AG04450 (cell line): ENCODE results near the gene TMEM219. TPM values are rescaled to one million over a fixed set of nuclear protein-coding genes. Genes with fewer than 3 reads are reported as not detected.

ENCODE experiments used
- CTCF ChIA-PET: fragments of 300-600, 350-600 bp; formaldehyde crosslinking; extraction: SDS; loops from one replicate; lab custom pipeline; 2022; ENCODE audit warnings: antibody characterized with exemption, inconsistent platforms; lab: Charles Lee
- POLR2A ChIA-PET: fragments of 350-600 bp; formaldehyde crosslinking; extraction: SDS; loops from one replicate; lab custom pipeline; 2021; ENCODE audit warnings: antibody characterized with exemption, inconsistent platforms; lab: Yijun Ruan, JAX
- DNase-seq: peaks from one replicate; pipeline ENCODE4 v3.0.0-alpha.2; 2011; ENCODE audit warnings: low read depth, low spot score
- H3K27ac ChIP-seq: one replicate; pipeline ENCODE4 v1.5.1; 2012; ENCODE audit warnings: low read depth, low read length, control low read depth
- H3K27me3 ChIP-seq: one replicate; pipeline ENCODE4 v1.6.0; 2012; ENCODE audit warnings: low read length; ENCODE audit not compliant: control insufficient read depth, insufficient read depth
- H3K4me3 ChIP-seq: 2 replicates; pipeline ENCODE4 v1.5.1; 2011; ENCODE audit warnings: mild to moderate bottlenecking, low read depth, low read length, control low read depth
- H3K9me3 ChIP-seq: 2 replicates; pipeline ENCODE4 v1.5.1; 2012; ENCODE audit warnings: low read length; ENCODE audit not compliant: control insufficient read depth, insufficient read depth
- polyA plus RNA-seq: library from polyadenylated mRNA; depleted of rRNA; stranded (reverse); fragments of >200 nt; gene quantifications from 2 replicates; pipeline ENCODE4 v1.2.3, GENCODE V29; 2011
- TF ChIP-seq, protein P1 (sequence below): IDR thresholded peaks from 2 replicates; pipeline ENCODE4 v1.5.1; 2011; ENCODE audit warnings: low read depth, low read length, control low read depth, inconsistent platforms

TMEM219 gene
- polyA plus RNA-seq, 1 experiment, result 88.6 TPM

DNA sequence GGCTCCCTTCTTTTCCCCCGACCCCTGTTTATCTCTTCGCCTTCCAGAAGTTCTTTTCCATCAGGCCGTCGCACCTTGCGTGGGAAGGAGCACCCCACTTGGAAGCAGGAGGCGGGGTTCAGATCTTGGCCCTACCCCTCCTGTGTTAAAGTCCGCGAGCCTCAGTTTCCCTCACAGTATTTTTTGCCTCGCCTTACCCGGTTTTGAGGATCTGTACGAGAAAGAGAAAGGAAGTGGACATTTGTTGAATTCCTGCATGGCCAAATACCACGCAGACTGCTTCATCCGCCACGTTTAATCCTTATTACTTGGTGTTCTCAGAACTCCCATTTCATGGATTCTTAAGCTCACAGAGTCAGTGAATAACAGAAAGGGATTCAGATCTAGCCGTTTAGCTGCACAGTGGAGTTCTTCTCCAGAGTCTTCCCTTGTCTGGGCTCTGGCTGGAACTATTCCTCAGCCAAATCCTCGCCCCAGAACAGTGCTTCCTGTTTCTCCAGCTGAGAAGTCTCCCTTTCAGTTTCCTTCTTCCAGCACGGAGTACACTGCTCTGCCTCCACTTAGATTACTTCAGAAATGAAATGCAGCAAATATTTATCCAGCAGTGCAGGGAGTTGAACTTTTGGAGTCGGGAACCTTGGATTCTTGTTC is 590 bp downstream of the TMEM219 start:
- Histone ChIP-seq H3K27ac (peak overlapping the region; percentile 57), H3K9me3 (no peaks in the 10 kb centered on the region), H3K4me3 (peak overlapping the region; percentile 77), H3K27me3 (no peaks in the 10 kb centered on the region)
- POLR2A ChIA-PET, result interaction anchor here (0.7 to 2.2 kb wide), 6 partner anchors 11 to 62 kb away, joined by 3 to 17 read pairs (median 4); partner anchors contain the start of genes KCTD13 and TAOK2
- peak; percentile 4 for DNase-seq
- TF ChIP-seq, protein P1, sequence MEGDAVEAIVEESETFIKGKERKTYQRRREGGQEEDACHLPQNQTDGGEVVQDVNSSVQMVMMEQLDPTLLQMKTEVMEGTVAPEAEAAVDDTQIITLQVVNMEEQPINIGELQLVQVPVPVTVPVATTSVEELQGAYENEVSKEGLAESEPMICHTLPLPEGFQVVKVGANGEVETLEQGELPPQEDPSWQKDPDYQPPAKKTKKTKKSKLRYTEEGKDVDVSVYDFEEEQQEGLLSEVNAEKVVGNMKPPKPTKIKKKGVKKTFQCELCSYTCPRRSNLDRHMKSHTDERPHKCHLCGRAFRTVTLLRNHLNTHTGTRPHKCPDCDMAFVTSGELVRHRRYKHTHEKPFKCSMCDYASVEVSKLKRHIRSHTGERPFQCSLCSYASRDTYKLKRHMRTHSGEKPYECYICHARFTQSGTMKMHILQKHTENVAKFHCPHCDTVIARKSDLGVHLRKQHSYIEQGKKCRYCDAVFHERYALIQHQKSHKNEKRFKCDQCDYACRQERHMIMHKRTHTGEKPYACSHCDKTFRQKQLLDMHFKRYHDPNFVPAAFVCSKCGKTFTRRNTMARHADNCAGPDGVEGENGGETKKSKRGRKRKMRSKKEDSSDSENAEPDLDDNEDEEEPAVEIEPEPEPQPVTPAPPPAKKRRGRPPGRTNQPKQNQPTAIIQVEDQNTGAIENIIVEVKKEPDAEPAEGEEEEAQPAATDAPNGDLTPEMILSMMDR, result no peak
- CTCF ChIA-PET, result interaction anchor here (0.6 to 1.6 kb wide), 5 partner anchors 10 to 114 kb away, joined by 3 to 13 read pairs (median 6); partner anchors contain the start of genes SEZ6L2 and TAOK2

DNA sequence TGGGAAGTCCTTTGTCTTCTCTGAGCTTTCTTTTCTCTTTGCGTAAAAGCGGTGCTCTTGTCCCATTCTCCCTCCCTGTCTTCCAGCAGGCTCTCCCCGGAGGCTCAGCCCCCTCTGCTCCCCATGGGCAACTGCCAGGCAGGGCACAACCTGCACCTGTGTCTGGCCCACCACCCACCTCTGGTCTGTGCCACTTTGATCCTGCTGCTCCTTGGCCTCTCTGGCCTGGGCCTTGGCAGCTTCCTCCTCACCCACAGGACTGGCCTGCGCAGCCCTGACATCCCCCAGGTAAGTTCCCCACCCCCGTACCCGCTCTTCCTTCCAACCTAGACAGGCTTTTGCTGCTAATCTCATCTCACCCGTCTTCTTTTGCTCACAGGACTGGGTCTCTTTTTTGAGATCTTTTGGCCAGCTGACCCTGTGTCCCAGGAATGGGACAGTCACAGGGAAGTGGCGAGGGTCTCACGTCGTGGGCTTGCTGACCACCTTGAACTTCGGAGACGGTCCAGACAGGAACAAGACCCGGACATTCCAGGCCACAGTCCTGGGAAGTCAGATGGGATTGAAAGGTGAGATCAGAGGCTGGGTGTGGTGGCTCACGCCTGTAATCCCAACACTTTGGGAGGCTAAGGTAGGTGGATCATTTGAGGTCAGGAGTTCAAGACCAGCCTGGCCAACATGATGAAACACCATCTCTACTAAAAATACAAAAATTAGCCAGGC is 1.3 kb downstream of the TMEM219 start:
- Histone ChIP-seq H3K4me3 (peak overlapping the region; percentile 77), H3K27ac (peak overlapping the region; percentile 53)
- CTCF ChIA-PET, result interaction anchor here (0.6 kb wide), 2 partner anchors 20 to 64 kb away, joined by 3 to 6 read pairs; partner anchors contain the start of gene SEZ6L2

DNA sequence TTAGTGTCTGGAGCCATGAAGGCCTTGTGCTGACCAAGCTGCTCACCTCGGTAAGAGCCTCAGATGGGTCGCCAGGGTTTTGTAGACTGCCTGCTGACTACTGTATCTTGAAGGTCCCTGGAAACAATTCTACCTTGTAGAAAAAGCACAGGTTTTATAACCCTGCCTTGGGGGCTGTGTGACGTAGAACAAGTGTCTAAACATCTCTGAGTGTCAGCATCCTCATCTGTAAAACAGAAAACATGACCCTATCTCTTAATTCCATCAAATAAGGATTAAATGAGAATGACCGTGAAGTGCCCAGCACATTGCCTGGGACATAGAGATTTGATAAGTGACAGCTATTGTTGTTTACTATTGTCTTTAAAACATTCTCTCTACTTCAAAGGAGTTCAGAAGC is 6.3 kb downstream of the TMEM219 start:
- Histone ChIP-seq H3K9me3 (no peaks in the 10 kb centered on the region), H3K27ac (no peak overlapping the region), H3K4me3 (no peak overlapping the region), H3K27me3 (no peaks in the 10 kb centered on the region)
- ChIA-PET CTCF (no interaction called here), POLR2A (no interaction called here)
- no peak for DNase-seq
- TF ChIP-seq, protein P1, result no peak

More for the DNA sequence above, 1.3 kb downstream of the TMEM219 start:
- POLR2A ChIA-PET, result no interaction called here
- no peak for DNase-seq
- no peaks in the 10 kb centered on the region for H3K9me3 ChIP-seq
- no peaks in the 10 kb centered on the region for H3K27me3 ChIP-seq
- TF ChIP-seq, protein P1, result no peak

DNA sequence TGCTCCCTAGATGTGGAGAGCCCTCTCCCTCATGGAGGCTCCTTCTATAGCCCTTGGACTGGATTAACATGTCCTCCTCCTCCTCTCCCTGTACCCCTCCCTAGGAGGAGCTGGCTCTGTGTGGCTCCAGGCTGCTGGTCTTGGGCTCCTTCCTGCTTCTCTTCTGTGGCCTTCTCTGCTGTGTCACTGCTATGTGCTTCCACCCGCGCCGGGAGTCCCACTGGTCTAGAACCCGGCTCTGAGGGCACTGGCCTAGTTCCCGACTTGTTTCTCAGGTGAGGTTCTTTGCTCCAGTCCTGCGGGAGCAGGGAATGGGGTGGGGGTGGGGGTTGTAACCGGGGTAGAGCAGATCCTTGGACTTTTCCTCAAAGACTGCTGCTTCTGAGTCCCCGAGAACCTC is 9.4 kb downstream of the TMEM219 start:
- Histone ChIP-seq H3K27ac (no peak overlapping the region), H3K9me3 (no peaks in the 10 kb centered on the region; the same call in 1 of the 2 replicates), H3K4me3 (no peak overlapping the region), H3K27me3 (no peaks in the 10 kb centered on the region)
- CTCF ChIA-PET, result interaction anchor here (2.9 kb wide), 1 partner anchor 10 kb away, joined by 13 read pairs; the partner anchor contains the start of gene TMEM219
- POLR2A ChIA-PET, result no interaction called here
- DNase-seq, result no peak
- TF ChIP-seq, protein P1, result no peak
